ENCODE data around the gene ZKSCAN1.
"Not testable (repeated sequence)": the region's sequence is repeated elsewhere in the genome, so short reads cannot be mapped to it uniquely, and the experiment has no call there.

The ZKSCAN1 gene

GRCh38 chr7:100003711-100004661 lies 11.4 kb upstream of the ZKSCAN1 start:
- DNase-seq, result no peak

DNA sequence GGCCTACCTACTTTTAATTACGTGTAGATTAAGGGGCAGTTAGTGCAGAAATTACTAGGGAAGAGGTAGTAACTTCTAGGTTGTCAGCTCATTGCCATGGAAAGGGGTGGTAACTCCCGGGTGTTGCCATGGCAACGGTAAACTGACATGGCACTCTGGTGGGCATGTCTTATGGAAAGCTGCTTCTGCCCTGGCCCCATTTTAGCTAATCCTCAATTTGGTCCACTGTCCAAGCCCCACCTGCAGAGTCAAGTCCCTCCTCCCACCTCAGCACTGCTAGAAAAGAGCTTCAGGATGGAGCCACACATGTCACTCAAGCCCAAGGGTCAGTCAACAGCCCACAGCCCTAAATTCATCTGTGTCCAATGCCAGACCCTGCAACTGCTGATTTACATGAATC lies 7.5 kb upstream of the ZKSCAN1 start:
- DNase-seq, result no peak

GRCh38 chr7:100008525-100008924 lies 6.9 kb upstream of the ZKSCAN1 start:
- no peak for DNase-seq

- DNase-seq, result not testable (repeated sequence)
These were observed 5.4 kb upstream of the ZKSCAN1 start for GRCh38 chr7:100009952-100010351.

DNA sequence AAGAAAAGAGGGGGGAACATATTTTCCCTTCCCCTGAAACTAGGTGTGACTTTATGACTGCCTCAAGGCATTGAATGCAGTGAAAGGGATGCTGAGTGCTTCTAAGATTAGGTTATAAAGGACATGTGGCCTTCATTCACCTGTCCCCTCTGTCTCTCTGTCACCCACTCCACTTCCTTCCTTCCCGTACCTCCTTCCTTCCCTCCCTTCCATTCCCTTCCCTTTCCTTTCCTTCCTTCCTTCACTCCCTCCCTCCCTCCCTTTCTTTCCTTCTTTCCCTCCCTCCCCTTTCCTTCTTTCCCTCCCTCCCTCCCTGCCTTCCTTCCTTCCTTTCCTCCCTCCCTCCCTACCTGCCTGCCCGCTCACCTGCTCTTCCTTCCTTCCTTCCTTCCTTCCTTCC lies 4.5 kb upstream of the ZKSCAN1 start:
- no peak for DNase-seq

GRCh38 chr7:100011516-100011915 lies 3.9 kb upstream of the ZKSCAN1 start:
- DNase-seq, result no peak

GRCh38 chr7:100012385-100013327 lies 2.7 kb upstream of the ZKSCAN1 start:
- not testable (repeated sequence) for DNase-seq

- DNase-seq, result no peak
These were observed 2.1 kb upstream of the ZKSCAN1 start for GRCh38 chr7:100013328-100013676.

- peak in 1 of 2 experiments; percentile 9 for DNase-seq
These were observed 962 bp downstream of the ZKSCAN1 start for GRCh38 chr7:100016215-100016901.

DNA sequence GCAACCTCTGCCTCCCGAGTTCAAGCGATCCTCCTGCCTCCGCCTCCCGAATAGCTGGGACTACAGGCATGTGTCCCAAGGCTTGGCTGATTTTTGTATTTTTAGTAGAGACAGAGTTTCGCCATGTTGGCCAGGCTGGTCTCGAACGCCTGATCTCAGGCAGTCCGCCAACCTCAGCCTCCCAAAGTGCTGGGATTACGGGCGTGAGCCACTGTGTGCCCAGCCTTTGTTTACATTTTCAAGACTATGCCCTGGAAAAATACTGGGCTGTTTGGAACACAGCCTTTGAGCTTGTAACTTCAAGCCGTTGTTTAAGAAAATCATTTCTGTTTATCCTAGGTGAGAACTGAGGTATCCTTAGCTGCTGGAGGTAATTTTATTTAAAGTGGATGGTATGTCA lies 1.9 kb downstream of the ZKSCAN1 start:
- no peak for DNase-seq

DNA sequence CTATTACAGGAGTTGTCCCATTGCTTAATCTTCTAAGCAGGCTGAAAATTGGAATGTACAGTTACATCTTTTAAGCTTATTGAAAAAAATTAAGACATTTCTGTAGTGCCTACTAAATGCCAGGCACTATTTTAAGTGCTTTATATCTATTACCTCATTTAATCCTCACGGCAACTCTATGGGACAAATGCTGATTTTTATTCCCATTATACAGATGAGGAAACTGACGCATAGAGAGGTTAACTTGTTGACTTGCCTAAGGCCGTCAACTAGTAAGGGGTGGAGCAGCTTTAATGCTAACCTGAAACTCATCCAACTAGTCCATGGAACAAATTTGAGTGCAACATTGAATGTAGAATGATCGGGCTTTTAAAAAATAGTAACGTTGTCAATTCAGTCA lies 2.5 kb downstream of the ZKSCAN1 start:
- DNase-seq, result no peak

DNA sequence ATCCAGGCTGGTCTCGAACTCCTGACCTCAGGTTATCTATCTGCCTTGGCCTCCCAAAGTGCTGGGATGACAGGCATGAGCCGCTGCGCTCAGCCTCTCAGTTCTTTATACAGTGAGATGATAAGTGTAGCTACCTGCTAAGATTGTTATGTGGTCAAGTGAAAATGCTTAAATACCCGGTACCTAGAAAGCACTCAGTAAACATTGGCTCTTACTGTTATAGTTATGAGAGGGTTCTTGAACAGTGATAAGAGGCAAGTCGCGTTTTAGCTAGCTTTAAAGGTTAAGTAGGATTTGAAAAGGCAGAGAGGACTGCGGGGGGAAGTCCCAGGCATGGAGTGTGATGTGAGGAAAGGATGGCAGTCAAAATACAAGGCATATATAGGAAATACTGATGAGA lies 4.5 kb downstream of the ZKSCAN1 start:
- DNase-seq, result no peak

DNA sequence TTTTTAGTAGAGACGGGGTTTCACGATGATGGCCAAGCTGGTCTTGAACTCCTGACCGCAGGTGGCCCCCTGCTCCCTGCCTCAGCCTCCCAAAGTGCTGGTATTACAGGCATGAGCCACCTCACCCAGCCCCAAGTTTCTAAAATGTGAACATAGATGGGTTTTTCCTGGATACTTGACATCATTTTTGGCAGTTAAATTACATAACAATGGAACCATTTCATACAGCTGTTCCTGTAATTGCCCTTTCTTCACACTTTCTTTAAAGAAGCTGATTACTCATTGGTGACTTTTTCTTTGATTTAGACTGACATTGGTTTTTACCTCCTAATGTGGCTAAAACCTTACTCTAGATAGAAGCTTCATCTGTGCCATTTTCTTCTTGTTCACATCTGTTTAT lies 5.9 kb downstream of the ZKSCAN1 start:
- DNase-seq, result no peak

DNA sequence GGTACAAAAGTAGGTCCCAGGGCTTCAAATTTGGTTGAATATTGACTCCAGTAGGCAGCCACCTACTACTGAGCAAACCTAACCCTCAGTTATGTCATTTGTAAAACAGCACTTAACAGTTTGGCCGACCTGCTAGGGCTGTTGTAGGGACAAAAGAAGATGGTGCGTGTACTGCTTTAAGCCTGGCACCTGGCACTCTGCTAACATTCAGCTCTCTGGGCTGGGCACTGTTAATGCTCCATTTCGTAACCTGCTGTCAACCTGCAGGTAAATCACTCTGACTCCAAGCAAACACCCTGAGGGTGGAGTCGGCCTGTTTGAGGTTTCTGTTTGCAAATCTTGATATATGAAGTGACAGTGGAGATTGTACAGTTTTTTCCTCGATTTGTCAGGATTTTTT lies 7.2 kb downstream of the ZKSCAN1 start:
- DNase-seq, result no peak

- no peak for DNase-seq
These were observed 8.1 kb downstream of the ZKSCAN1 start for GRCh38 chr7:100023526-100023925.

DNA sequence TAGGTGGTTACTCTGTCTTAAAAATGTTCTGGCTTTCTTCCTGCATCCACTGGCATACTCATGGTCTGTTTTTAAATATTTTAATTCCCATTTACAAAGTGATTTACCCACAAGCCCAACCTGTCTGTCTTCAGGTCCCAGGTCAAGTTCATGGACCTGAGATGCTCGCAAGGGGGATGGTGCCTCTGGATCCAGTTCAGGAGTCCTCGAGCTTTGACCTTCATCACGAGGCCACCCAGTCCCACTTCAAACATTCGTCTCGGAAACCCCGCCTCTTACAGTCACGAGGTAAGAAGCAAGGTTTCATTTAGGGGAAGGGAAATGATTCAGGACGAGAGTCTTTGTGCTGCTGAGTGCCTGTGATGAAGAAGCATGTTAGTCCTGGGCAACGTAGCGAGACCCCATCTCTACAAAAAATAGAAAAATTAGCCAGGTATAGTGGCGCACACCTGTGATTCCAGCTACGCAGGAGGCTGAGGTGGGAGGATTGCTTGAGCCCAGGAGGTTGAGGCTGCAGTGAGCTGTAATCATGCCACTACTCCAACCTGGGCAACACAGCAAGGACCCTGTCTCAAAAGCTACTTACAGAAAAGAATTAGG lies 8.7 kb downstream of the ZKSCAN1 start:
- DNase-seq, result no peak

DNA sequence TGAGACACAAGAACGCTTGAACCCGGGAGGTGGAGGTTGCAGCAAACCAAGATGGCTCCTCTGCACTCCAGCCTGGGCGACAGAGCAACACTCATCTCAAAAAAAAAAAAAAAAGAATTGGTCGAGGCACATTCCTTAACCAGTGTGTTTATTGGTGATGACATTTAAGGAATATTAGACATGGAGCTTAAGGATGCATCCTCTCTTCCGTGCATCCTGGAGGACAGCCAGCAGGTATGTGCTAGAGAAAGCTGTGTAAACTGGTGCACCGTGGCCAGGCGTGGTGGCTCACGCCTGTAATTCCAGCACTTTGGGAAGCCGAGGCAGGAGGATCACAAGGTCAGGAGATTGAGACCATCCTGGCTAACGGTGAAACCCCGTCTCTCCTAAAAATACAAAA lies 11.8 kb downstream of the ZKSCAN1 start:
- DNase-seq, result no peak

DNA sequence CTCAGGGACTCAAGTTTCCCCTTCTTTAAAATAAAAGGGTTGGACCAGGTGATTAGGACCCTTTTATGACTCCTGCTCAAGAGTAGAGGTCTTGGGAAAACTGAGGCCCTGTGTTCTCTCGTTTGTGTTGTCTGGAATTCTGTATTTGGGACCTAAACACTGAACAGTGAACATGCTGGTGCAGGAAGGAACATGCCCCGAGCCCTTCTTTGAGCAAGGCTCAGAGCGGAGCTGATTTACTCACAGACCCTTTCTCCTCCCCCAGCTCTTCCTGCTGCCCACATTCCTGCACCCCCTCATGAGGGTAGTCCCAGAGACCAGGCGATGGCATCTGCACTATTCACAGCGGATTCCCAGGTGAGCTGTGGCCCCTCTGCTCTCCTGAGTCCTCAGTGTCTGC lies 14.2 kb downstream of the ZKSCAN1 start:
- DNase-seq, result no peak

GRCh38 chr7:100033526-100033925 lies 18.1 kb downstream of the ZKSCAN1 start:
- no peak for DNase-seq

DNA sequence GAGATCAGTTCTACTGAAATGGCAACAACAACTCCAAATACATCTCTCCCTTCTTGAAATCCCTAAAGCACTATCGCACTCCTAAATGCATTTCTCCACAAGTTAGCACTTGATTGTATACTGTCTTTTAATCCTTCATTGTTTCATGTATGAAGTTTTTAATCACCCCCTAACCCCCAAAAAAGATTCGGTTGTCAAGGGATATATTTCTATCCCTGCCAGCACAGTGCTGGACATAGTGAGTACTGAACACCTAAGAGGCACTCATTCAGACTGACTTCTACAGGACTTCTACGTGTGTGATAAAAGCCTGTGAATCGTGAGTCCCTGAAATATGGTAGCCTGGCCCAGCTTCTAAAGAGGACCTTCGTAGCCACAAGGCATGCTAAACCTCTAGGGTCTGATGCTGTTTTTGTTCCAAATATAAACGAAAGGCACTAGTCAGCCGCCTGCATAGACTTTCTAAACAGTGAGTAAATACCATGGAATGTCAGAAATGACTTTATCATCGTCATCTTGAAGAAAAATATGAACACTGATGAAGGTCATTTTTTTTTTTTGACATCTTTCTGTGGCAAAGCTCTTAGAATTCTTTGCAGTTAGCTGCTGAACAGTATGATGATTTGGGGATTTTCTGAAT lies 19.6 kb downstream of the ZKSCAN1 start:
- DNase-seq, result no peak

- no peak for DNase-seq
These were observed 20.5 kb downstream of the ZKSCAN1 start for GRCh38 chr7:100035876-100036275.

DNA sequence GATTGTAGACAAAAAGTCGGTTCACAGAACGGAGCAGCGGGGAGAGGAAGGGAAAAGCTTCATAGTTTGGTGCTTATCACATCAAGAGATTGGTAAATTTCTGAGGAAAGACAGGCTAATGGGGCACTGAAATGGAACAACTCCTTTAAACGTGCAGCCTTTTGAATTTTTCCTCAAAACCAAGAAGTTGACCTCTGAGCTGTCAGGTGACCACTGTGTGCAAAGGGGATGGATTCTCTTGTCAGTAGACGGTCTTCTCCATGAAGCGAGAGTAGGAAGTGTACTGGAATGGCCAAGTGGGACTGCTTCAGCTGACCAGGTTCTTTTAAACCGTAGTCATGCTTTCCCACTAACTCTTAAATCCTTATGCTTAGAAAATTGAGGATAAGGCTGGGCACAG lies 22.9 kb downstream of the ZKSCAN1 start:
- no peak for DNase-seq
